ENCODE data around the gene COLQ.

- TF ChIP-seq POLR2A (IDR thresholded peaks at IDR 0.05) (no peak), CTCF (IDR thresholded peaks at IDR 0.05) (no peak)
Observed at GRCh38 chr3:15488002-15488401, 33.5 kb downstream of the COLQ start.
